NCI-H2171 (cell line): ENCODE measurements around the gene EPHA3.
"Not testable (repeated sequence)": the region's sequence is repeated elsewhere in the genome, so short reads cannot be mapped to it uniquely, and the experiment has no call there.

Experiments used
- DNase-seq: peaks from one replicate; lab custom pipeline; 2025; lab: John Stamatoyannopoulos, UW

Gene EPHA3

DNA sequence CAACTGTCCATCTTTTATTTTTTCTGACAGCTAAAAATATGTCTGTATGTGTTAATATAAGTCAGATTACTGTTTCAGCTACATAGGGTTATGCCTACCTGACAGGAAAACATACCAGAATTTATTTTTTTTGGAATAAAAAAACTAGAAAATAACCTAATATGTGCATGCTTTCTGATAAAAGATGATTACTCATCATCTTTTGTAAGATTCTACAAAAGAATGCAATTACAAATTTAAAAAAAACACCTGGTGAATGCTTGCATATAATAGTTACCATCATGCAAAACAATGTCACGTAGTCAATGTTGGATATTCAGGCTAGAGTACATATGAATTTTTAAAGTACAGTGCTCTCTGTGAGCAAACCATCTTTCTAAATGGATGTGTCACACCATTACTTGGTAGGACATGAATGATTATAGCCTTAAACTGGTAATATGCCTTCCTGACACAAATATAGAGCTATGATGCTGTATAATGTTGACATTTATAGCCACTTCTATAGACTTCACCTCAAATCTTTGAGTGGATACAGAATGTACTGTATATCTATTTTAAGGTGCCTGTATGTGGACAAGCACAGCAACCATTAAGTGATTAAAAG, 180.6 kb downstream of the EPHA3 start:
- no peak for DNase-seq

DNA sequence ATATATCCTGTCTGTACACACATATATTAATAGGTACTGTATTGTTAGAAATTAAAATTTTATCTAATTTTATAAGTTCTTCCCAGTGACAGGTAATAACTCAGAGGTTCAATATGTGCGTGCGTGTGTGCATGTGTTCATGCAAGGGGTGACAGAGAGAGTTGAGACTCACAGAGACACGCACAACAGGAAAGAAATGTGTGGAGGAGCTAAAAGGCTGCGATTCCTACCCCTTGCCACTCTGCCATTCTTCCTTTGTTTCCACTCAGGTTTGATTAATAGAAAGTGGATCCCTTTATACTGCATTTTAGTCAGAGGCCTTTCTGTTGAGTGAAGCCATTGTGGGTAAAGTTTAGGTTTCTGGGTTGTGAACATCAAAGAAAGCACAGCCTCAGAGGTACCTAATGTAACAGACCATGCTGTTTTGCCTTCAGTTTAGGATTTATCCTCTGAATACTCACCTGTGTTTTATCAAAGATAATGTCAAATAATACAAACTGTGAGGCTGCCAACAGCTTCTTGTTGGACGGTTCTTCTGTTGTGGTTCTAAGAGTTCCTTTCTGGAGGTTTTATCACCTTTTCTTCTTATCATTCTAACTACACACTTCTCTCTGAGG, 182.3 kb downstream of the EPHA3 start:
- DNase-seq: no peak

DNA sequence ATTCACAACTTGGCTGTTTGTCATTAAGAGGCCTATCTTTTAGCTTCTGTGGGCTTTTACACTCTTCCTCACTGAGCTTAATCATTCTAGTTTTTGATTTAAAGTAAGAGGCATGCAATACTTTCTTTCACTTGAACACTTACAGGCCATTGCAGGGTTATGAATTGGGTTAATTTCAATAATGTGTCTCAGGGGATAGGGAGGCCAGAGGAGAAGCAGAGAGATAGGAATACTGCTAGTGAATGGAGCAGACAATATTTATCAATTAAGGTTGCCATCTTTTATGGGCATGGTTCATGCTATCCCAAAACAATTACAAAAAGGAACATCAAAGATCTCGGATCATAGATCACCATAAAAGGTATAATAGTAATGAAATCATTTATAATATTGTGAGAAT, 189.8 kb downstream of the EPHA3 start:
- no peak for DNase-seq

DNA sequence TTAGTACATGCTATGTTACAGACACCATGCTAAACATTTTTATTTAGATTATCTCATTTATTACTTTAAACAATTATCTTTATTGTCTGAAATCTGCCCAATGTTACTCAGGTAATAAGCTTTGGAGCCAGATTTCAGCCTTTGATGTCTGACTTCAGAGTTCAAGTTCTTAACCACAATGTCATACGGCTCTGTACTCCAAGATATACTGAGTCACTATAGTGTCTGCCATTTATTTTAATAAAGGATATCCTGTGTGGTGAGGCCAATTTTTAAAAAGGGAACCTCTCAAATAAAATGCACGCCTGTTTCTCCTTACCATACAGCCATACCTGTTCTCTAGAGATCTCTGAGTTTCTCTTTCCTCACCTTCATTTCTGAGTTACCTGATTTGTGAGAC, 193.1 kb downstream of the EPHA3 start:
- DNase-seq: no peak

DNA sequence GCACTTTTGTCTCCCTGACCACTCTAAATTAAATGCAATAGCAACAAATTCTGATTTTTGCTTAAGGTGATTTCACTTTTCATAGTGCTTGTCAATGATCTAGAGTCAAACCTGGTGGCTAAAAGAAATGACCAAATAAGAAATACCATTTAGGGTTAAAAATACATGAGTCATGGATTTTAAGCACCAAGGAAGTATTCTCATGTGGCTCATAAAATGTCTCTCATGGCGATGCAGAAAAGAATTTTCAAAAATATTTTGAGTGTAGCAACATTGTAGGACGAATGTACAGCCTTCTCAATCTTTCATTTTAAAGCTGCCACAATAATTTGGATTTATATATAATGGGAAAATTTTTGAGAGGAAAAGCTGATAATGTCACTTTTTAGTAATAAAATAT, 193.6 kb downstream of the EPHA3 start:
- DNase-seq: no peak

GRCh38 chr3:89303701-89304100, 196.3 kb downstream of the EPHA3 start:
- no peak for DNase-seq

GRCh38 chr3:89306540-89306939, 199.1 kb downstream of the EPHA3 start:
- no peak for DNase-seq

DNA sequence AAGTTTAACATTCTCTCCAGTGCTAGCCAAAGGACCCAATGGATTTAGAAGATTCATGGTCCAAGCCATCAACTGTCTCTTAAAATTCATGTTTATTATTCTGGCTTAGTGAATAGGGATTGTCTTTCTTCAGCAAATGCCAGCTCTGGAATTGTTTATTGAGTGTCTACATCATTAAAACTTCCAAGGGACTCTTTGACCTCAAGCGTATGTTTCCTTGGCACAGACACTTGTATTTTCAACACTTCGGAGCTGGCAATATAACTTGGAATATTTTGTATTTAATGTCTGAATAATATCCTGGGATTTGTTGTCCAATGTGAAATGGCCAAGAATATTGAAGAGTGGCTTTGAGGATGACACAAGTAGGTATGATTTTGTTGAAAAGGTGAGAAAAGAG, 204.2 kb downstream of the EPHA3 start:
- DNase-seq: no peak

- DNase-seq: no peak
Measured at GRCh38 chr3:89312141-89312540, 204.7 kb downstream of the EPHA3 start.

DNA sequence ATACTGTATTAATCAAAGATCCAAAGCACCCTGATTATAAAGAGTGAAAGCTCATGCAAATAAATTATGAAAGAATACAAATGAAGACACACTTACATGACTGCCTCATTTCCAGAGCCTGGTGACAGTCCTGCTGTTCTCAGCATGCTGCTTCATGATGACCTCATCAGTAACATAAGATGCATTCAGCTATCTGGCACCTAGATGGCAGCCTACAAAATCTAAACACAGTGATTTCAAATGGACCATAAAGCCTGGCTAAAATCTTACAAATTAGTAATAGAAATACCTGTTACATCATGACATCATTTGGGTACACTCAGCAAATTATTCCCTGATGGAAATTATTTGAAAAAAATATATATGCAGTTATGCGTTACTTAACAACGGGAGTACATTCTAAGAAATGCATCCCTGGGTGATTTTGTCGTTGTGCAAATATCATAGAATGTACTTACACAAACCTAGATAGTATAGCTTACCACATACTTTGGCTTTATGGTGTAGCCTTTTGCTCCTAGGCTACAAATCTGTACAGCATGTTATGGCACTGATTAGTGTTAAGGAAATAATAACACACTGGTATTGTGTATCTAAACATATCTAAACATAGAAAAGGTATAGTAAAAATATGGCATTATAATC, 207.2 kb downstream of the EPHA3 start:
- no peak for DNase-seq

GRCh38 chr3:89315750-89316470, 208.5 kb downstream of the EPHA3 start:
- no peak for DNase-seq

DNA sequence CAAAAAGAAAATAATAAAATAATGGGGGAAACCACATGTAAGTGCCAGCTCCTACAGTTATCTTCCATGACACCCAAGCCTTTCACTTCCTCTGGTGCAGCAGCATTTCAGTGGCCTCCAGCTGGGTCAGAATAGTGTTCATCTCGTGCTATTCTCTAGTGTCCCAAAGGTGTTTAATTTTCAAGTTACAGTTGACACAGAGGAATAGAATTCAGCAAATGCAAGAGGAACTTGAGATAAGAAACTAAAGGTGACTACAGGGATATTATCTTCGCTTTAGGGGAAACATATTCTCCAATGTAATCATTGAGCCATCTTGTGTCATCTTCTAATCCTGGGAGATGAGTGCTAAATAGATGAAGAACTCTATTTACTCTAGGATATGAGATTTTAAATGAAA, 212.8 kb downstream of the EPHA3 start:
- DNase-seq: no peak

DNA sequence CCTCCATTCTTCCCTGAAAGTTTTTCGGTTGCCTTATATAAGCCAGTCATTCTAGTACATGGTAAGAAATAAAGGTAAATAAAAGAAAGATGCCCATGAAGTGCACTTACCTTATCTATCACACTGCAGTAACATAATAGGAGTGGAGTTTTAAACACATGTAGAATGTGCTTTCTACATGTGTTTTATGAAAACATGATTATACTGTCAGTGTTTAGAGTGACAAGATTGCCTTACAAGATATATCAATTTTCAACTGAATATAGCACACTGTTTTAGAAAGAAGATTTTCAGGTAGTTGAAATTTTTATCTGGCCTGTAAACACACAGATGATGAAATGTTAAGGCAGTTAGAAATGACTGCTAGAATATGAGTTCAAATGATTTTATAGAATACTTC, 219.6 kb downstream of the EPHA3 start:
- no peak for DNase-seq

DNA sequence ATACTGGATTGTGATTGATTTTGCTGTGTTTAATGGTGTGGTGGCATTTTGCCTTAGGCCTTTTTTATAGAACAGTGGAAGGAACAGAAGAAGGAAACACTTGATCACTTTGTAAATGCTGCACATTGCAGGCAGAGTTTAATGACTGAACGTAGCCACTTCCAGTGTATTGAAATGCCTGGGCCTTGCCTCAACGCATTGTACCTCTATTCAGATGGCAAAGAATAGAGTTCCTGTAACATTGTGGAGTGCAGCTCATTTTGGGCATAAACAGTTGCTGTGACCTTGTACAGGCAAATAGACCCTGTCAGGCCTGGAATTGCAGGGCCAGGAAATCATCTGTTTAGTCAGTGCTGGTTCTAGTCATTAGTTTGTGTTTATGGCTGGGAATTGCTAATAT, 225.0 kb downstream of the EPHA3 start:
- DNase-seq: no peak

DNA sequence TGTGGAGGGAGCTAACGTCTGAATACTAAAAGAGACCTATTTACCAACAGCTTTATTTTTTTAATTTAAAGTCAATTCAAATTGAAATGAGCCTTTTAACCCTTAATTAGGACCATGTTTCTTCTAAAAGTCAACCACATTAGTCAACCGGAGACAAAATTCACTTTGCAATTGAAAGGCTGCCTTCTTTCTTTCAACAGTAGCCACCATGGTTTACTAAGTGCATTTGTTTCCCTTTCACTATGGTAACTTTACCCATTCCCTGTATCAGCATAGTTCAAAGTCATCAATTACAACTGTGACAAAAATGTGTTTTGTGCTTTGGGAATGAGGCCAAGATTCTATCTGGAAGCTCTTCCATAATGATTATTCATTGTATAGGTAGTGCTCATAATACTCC, 225.4 kb downstream of the EPHA3 start:
- no peak for DNase-seq

- DNase-seq: no peak
Measured at GRCh38 chr3:89335693-89336092, 228.3 kb downstream of the EPHA3 start.

GRCh38 chr3:89340408-89340807, 233.0 kb downstream of the EPHA3 start:
- no peak for DNase-seq

- no peak for DNase-seq
Measured at GRCh38 chr3:89344076-89344475, 236.7 kb downstream of the EPHA3 start.

DNA sequence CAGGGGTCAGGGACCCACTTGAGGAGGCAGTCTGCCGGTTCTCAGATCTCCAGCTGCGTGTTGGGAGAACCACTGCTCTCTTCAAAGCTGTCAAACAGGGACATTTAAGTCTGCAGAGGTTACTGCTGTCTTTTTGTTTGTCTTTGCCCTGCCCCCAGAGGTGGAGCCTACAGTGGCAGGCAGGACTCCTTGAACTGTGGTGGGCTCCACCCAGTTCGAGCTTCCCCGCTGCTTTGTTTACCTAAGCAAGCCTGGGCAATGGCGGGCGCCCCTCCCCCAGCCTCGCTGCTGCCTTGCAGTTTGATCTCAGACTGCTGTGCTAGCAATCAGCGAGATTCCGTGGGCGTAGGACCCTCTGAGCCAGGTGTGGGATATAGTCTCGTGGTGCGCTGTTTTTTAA, 243.5 kb downstream of the EPHA3 start:
- DNase-seq: not testable (repeated sequence)

- no peak for DNase-seq
Measured at GRCh38 chr3:89353465-89353864, 246.0 kb downstream of the EPHA3 start.

DNA sequence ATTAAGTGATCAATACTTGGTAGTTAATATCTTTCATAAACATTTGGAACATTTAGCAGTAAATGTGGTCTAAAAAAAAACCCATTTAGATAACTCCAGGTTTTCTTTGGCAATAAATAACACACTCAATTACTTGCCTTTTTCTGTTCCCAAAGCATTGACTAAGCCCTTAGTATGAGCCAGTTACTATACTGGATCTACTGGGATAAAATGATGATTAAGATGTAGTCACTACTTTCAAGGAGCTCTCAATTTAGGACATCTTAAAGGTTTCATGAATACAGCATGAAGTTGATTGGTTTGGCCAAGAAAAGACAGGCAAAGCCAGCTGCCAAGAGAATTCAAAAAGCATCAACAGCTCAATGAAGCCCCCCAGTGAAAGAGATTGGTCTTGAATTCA, 250.9 kb downstream of the EPHA3 start:
- DNase-seq: no peak

GRCh38 chr3:89360156-89360555, 252.7 kb downstream of the EPHA3 start:
- no peak for DNase-seq

GRCh38 chr3:89362496-89362895, 255.1 kb downstream of the EPHA3 start:
- no peak for DNase-seq
